ENCODE data around the gene ELAPOR2. TPM values are rescaled to one million over a fixed set of nuclear protein-coding genes. Genes with fewer than 3 reads are reported as not detected.

Gene ELAPOR2
- total and polyA plus RNA-seq, 2 of the 13 experiments (the other 11 are each of a cell fraction or from before 2014, with no cell fraction given) = 7.8 to 8.4 TPM

- H2AFZ ChIP-seq (ENCODE audit: low read length) = no peak overlapping the region
- no peaks in the 10 kb centered on the region for H3K36me3 ChIP-seq (replicated peaks in 1 of 2; ENCODE audit: control insufficient read depth in 1 of 2, insufficient read depth in 2 of 2, low read length in 2 of 2)
- FAIRE-seq (no peak), ATAC-seq (no peak), DNase-seq (ENCODE audit: low spot score) (no peak)
- H3K4me1 ChIP-seq (ENCODE audit: insufficient read depth, low read length) = no peaks in the 10 kb centered on the region
- intact Hi-C loops (cut with micrococcal nuclease; ENCODE audit: unreplicated experiment) = no loop called here
- no peaks in the 10 kb centered on the region for H4K20me1 ChIP-seq (ENCODE audit: insufficient read depth, low read length)
- 39% methylated on average over 1 of the region's 1 CpG for WGBS (ENCODE audit: low lambda C conversion rate)
- POLR2A ChIA-PET = interaction anchor here (1.0 kb wide), 1 partner anchor 11 kb away, joined by 3 read pairs; no protein-coding TSS in a partner anchor
- no peaks in the 10 kb centered on the region for H3K27me3 ChIP-seq (ENCODE audit: control insufficient read depth in 1 of 2, insufficient read depth in 2 of 2, low read length in 2 of 2)
- in situ Hi-C loops (cut with HindIII; ENCODE audit: extremely low pct_ligation_motif_present, low pct_unique_long_range_greater_than_20kb) = no loop called here
- no TSS peak for BruUV-seq (replicated peaks)
- H3K79me2 ChIP-seq (ENCODE audit: insufficient read depth, low read length) = peaks cover 5% of the 10 kb centered on the region
- H3K9ac ChIP-seq (ENCODE audit: insufficient read depth, low read depth, low read length) = no peak overlapping the region
- no peak for TF ChIP-seq ZNF10 (CRISPR knock-in tag; IDR thresholded peaks at IDR 0.05; ENCODE audit: borderline replicate concordance, low read depth)
- TF ChIP-seq ZNF430 (CRISPR knock-in tag; IDR thresholded peaks at IDR 0.05) = no peak
- TF ChIP-seq ZIK1 (CRISPR knock-in tag; IDR thresholded peaks at IDR 0.05; ENCODE audit: borderline replicate concordance, low read depth) = no peak
- no peak for TF ChIP-seq ARHGAP35 (CRISPR knock-in tag; IDR thresholded peaks at IDR 0.05; ENCODE audit: borderline replicate concordance)
- no peak for TF ChIP-seq ZNF335 (CRISPR knock-in tag; IDR thresholded peaks at IDR 0.05)
- TF ChIP-seq SNRNP70 (IDR thresholded peaks at IDR 0.05; ENCODE audit: low read depth, low read length) = no peak
- TF ChIP-seq PHF21A (CRISPR knock-in tag; IDR thresholded peaks at IDR 0.05) = no peak
- no peak for TF ChIP-seq ZNF878 (CRISPR knock-in tag; IDR thresholded peaks at IDR 0.05)
- no peak for TF ChIP-seq ZNF101 (CRISPR knock-in tag; IDR thresholded peaks at IDR 0.05; ENCODE audit: borderline replicate concordance, low read depth)
- no peak for TF ChIP-seq ZNF354B (CRISPR knock-in tag; IDR thresholded peaks at IDR 0.05)
- no peak for TF ChIP-seq ZSCAN21 (CRISPR knock-in tag; IDR thresholded peaks at IDR 0.05; ENCODE audit: borderline replicate concordance)
- TF ChIP-seq SOX5 (CRISPR knock-in tag; IDR thresholded peaks at IDR 0.05; ENCODE audit: borderline replicate concordance) = no peak
- TF ChIP-seq, protein P1, sequence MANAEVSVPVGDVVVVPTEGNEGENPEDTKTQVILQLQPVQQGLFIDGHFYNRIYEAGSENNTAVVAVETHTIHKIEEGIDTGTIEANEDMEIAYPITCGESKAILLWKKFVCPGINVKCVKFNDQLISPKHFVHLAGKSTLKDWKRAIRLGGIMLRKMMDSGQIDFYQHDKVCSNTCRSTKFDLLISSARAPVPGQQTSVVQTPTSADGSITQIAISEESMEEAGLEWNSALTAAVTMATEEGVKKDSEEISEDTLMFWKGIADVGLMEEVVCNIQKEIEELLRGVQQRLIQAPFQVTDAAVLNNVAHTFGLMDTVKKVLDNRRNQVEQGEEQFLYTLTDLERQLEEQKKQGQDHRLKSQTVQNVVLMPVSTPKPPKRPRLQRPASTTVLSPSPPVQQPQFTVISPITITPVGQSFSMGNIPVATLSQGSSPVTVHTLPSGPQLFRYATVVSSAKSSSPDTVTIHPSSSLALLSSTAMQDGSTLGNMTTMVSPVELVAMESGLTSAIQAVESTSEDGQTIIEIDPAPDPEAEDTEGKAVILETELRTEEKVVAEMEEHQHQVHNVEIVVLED (CRISPR knock-in tag; IDR thresholded peaks at IDR 0.05; ENCODE audit: borderline replicate concordance) = no peak
- TF ChIP-seq ZNF644 (CRISPR knock-in tag; IDR thresholded peaks at IDR 0.05; ENCODE audit: low read depth) = no peak
- CTCF ChIA-PET (ENCODE audit: low intra/inter-chr PET ratio, low total read pairs) = no interaction called here
- no peak overlapping the region for H3K27ac ChIP-seq (ENCODE audit: extremely low read length, insufficient read depth, low read length)
- H3K4me3 ChIP-seq (replicated peaks in 1 of 3; ENCODE audit: insufficient read depth in 1 of 3, low read depth in 2 of 3, low read length in 3 of 3) = no peak overlapping the region
- no peak overlapping the region for H3K4me2 ChIP-seq (ENCODE audit: low read depth, low read length)
- H3K9me3 ChIP-seq (ENCODE audit: low read length) = no peaks in the 10 kb centered on the region
Observed at GRCh38 chr7:87028636-87029035, 30.8 kb downstream of the ELAPOR2 start.

Data from HepG2 (cell line).